ENCODE measurements around the gene UBE2F. TPM values are rescaled to one million over a fixed set of nuclear protein-coding genes. Genes with fewer than 3 reads are reported as not detected.

UBE2F gene
- polyA plus RNA-seq, 3 donors, result 51.1 to 120 (median 117) TPM

DNA sequence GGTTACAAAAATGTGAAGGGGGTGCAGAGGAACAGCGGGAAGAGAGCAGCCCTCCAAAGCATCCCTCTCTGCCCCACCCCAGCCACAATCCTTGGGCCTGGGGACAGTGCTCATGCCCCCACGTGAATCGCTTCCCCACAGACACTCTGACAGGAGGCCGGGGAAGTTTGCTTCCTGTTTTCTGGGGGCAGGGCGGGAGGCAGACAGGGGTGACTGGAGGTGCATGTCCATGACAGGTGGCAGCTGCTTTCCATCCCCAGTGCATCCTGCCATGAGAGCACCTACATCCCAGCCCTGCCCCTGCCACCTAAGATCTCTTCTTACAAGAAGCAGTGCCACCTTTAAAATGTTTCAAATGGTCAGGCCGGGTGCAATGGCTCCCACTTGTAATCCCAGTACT, 47.2 kb upstream of the UBE2F start:
- 40% methylated on average over 1 of the region's 6 CpGs for WGBS (ENCODE audit: insufficient coverage)
- Mint-ChIP-seq H3K9me3 (peaks cover 0 to 2% (median 0%) of the 10 kb centered on the region in 7 donors), H3K36me3 (no peaks in the 10 kb centered on the region), H3K27me3 (ENCODE audit: low read depth in 3 of 3) (peaks cover 4 to 23% (median 13%) of the 10 kb centered on the region in 3 donors), H3K4me3 (peak overlapping the region in 1 of 2 donors; percentile 79), H3K27ac (peak overlapping the region in 2 of 7 donors; percentile 40 to 42), H3K4me1 (peaks cover 23% of the 10 kb centered on the region)
- intact Hi-C loops (cut with micrococcal nuclease), result no loop called here
- peak overlapping the region; percentile 31 for H3K4me2 ChIP-seq (replicated peaks; ENCODE audit: extremely low read depth, low read length, poor library complexity, severe bottlenecking)
- TF ChIP-seq, protein P1, sequence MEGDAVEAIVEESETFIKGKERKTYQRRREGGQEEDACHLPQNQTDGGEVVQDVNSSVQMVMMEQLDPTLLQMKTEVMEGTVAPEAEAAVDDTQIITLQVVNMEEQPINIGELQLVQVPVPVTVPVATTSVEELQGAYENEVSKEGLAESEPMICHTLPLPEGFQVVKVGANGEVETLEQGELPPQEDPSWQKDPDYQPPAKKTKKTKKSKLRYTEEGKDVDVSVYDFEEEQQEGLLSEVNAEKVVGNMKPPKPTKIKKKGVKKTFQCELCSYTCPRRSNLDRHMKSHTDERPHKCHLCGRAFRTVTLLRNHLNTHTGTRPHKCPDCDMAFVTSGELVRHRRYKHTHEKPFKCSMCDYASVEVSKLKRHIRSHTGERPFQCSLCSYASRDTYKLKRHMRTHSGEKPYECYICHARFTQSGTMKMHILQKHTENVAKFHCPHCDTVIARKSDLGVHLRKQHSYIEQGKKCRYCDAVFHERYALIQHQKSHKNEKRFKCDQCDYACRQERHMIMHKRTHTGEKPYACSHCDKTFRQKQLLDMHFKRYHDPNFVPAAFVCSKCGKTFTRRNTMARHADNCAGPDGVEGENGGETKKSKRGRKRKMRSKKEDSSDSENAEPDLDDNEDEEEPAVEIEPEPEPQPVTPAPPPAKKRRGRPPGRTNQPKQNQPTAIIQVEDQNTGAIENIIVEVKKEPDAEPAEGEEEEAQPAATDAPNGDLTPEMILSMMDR (IDR thresholded peaks at IDR 0.05), result no peak
- no peak overlapping the region for H3K9ac ChIP-seq (ENCODE audit: insufficient read depth, low read length, poor library complexity, severe bottlenecking)
- H2AFZ ChIP-seq (ENCODE audit: insufficient read depth, low read depth, low read length, poor library complexity, severe bottlenecking), result peak overlapping the region; percentile 46
- peak; percentile 12 to 42 (median 34) for DNase-seq
- H3K79me2 ChIP-seq (ENCODE audit: insufficient read depth, low read length), result no peaks in the 10 kb centered on the region
- peaks cover 11 to 18% of the 10 kb centered on the region in 2 donors for H3K4me1 ChIP-seq (ENCODE audit: control insufficient read depth in 1 of 2, insufficient read depth in 2 of 2, low read length in 2 of 2)
- H3K27me3 ChIP-seq (ENCODE audit: control insufficient read depth in 2 of 2, insufficient read depth in 2 of 2, low read length in 2 of 2), result peaks cover 0 to 3% of the 10 kb centered on the region in 2 donors
- no peaks in the 10 kb centered on the region for H3K36me3 ChIP-seq (replicated peaks in 1 of 2; ENCODE audit: control insufficient read depth in 1 of 2, insufficient read depth in 2 of 2, low read length in 2 of 2)
- H3K4me3 ChIP-seq (replicated peaks in 1 of 3; ENCODE audit: low read depth in 2 of 3, low read length in 3 of 3), result peak overlapping the region in 1 of 3 experiments; percentile 11
- no peaks in the 10 kb centered on the region for H3K9me3 ChIP-seq (replicated peaks in 1 of 2; ENCODE audit: control insufficient read depth in 1 of 2, insufficient read depth in 1 of 2, low read length in 2 of 2)
- H4K20me1 ChIP-seq (ENCODE audit: insufficient read depth, low read length), result no peaks in the 10 kb centered on the region
- H3K27ac ChIP-seq (ENCODE audit: low read depth in 1 of 2, low read length in 2 of 2), result no peak overlapping the region

DNA sequence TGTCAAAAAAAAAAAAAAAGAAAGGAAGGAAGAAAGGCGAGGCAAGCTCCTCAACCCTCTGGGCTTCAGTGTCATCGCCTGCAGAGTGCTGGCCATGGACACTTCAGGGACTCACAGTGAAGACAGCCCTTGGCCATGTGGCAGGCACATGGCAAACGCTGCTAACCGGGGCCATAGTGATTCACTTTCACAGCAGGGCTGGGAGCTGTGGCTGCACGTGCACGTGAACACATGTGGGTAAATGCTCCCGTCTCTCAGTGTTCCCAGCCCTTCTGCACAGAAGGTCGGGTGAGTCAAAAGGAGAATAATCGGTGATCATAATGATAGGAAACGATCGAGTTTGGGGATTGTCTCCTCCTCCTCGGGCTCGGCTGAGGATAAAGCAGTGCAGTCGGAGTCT, 46.1 kb upstream of the UBE2F start:
- H3K4me3 Mint-ChIP-seq, result peak overlapping the region in 1 of 2 donors; percentile 21
- Histone ChIP-seq H4K20me1 (ENCODE audit: insufficient read depth, low read length) (no peaks in the 10 kb centered on the region), H2AFZ (ENCODE audit: insufficient read depth, low read depth, low read length, poor library complexity, severe bottlenecking) (no peak overlapping the region), H3K79me2 (ENCODE audit: insufficient read depth, low read length) (no peaks in the 10 kb centered on the region), H3K4me3 (replicated peaks in 1 of 3; ENCODE audit: low read depth in 2 of 3, low read length in 3 of 3) (no peak overlapping the region), H3K27ac (ENCODE audit: low read depth in 1 of 2, low read length in 2 of 2) (no peak overlapping the region), H3K9me3 (replicated peaks in 1 of 2; ENCODE audit: control insufficient read depth in 1 of 2, insufficient read depth in 1 of 2, low read length in 2 of 2) (no peaks in the 10 kb centered on the region), H3K27me3 (ENCODE audit: control insufficient read depth in 2 of 2, insufficient read depth in 2 of 2, low read length in 2 of 2) (peaks cover 0 to 3% of the 10 kb centered on the region in 2 donors), H3K4me1 (ENCODE audit: control insufficient read depth in 1 of 2, insufficient read depth in 2 of 2, low read length in 2 of 2) (peaks cover 11 to 18% of the 10 kb centered on the region in 2 donors), H3K4me2 (replicated peaks; ENCODE audit: extremely low read depth, low read length, poor library complexity, severe bottlenecking) (no peak overlapping the region), H3K9ac (ENCODE audit: insufficient read depth, low read length, poor library complexity, severe bottlenecking) (no peak overlapping the region), H3K36me3 (replicated peaks in 1 of 2; ENCODE audit: control insufficient read depth in 1 of 2, insufficient read depth in 2 of 2, low read length in 2 of 2) (no peaks in the 10 kb centered on the region)
- DNase-seq, result no peak
- peaks cover 4 to 23% (median 11%) of the 10 kb centered on the region in 3 donors for H3K27me3 Mint-ChIP-seq (ENCODE audit: low read depth in 3 of 3)
- H3K36me3 Mint-ChIP-seq, result no peaks in the 10 kb centered on the region
- intact Hi-C loops (cut with micrococcal nuclease), result no loop called here
- WGBS (ENCODE audit: insufficient coverage), result 93% methylated on average over 12 of the region's 14 CpGs
- peak overlapping the region in 2 of 7 donors; percentile 28 to 54 for H3K27ac Mint-ChIP-seq
- peaks cover 0 to 2% (median 0%) of the 10 kb centered on the region in 7 donors for H3K9me3 Mint-ChIP-seq
- TF ChIP-seq, protein P1 (IDR thresholded peaks at IDR 0.05), result no peak
- peaks cover 23% of the 10 kb centered on the region for H3K4me1 Mint-ChIP-seq
